Activated CD4-positive, CD25-positive, alpha-beta regulatory T cell treated with anti-CD3 and anti-CD28 coated beads, Interleukin-2, amount 50 U/mL, for 16 hours (primary cell): ENCODE results near the gene TLCD5.

Source experiments
- DNase-seq: peaks from one replicate; pipeline ENCODE4 v3.0.0-alpha.2; 2020; ENCODE audit warnings: low read depth, low spot score

TLCD5 gene

GRCh38 chr11:120378474-120378873 lies 53.4 kb downstream of the TLCD5 start:
- no peak for DNase-seq

GRCh38 chr11:120381401-120381800 lies 56.3 kb downstream of the TLCD5 start:
- no peak for DNase-seq
